SW 1271 (cell line): ENCODE results near the gene STX5.
A peak's percentile ranks its signal among the peaks of the same experiment; 100 is the strongest.
"Not testable (repeated sequence)": the region's sequence is repeated elsewhere in the genome, so short reads cannot be mapped to it uniquely, and the experiment has no call there.

ENCODE experiments used
- DNase-seq, 2 experiments: peaks; one replicate each; lab custom pipeline; 2025; lab: John Stamatoyannopoulos, UW

STX5 gene

GRCh38 chr11:62782753-62783152, 49.1 kb downstream of the STX5 start:
- DNase-seq: no peak

GRCh38 chr11:62778441-62778840, 53.4 kb downstream of the STX5 start:
- DNase-seq: no peak

- DNase-seq: no peak
Observed at GRCh38 chr11:62777389-62777788, 54.5 kb downstream of the STX5 start.

GRCh38 chr11:62775646-62776045, 56.2 kb downstream of the STX5 start:
- DNase-seq: no peak

- DNase-seq: no peak
Observed at GRCh38 chr11:62774407-62774806, 57.4 kb downstream of the STX5 start.

- peak; percentile 93 to 95 for DNase-seq
Observed at GRCh38 chr11:62771144-62772021, 60.5 kb downstream of the STX5 start, which contains the start of gene TAF6L. TSS of gene TAF6L (plus strand) at chr11:62771396. CDS start at chr11:62775784, 4,388 bp downstream.

- DNase-seq: no peak
Observed at GRCh38 chr11:62770778-62771143, 61.1 kb downstream of the STX5 start.

GRCh38 chr11:62760867-62761227, 71.0 kb downstream of the STX5 start:
- not testable (repeated sequence) for DNase-seq

- no peak for DNase-seq
Observed at GRCh38 chr11:62757846-62758788, 73.7 kb downstream of the STX5 start.
